ENCODE data around the gene CAST.

CAST gene

GRCh38 chr5:96706433-96707111, 44.4 kb downstream of the CAST start:
- no peak for DNase-seq (ENCODE audit: low read depth)
- TF ChIP-seq CTCF (IDR thresholded peaks at IDR 0.05; ENCODE audit: low read depth, low read length, missing control alignments), result no peak

GRCh38 chr5:96708600-96708999, 46.4 kb downstream of the CAST start:
- DNase-seq (ENCODE audit: low read depth), result no peak
- TF ChIP-seq CTCF (IDR thresholded peaks at IDR 0.05; ENCODE audit: low read depth, low read length, missing control alignments), result no peak
- H3K4me3 ChIP-seq (ENCODE audit: low read depth, low read length), result no peak overlapping the region

More at GRCh38 chr5:96706433-96707111, 44.4 kb downstream of the CAST start:
- H3K4me3 ChIP-seq (ENCODE audit: low read depth, low read length), result no peak overlapping the region

- DNase-seq (ENCODE audit: low read depth), result no peak
- no peak overlapping the region for H3K4me3 ChIP-seq (ENCODE audit: low read depth, low read length)
- TF ChIP-seq CTCF (IDR thresholded peaks at IDR 0.05; ENCODE audit: low read depth, low read length, missing control alignments), result no peak
These were observed 47.1 kb downstream of the CAST start for GRCh38 chr5:96709152-96709821.

- TF ChIP-seq CTCF (IDR thresholded peaks at IDR 0.05; ENCODE audit: low read depth, low read length, missing control alignments), result no peak
- DNase-seq (ENCODE audit: low read depth), result no peak
- no peak overlapping the region for H3K4me3 ChIP-seq (ENCODE audit: low read depth, low read length)
These were observed 50.0 kb downstream of the CAST start for GRCh38 chr5:96712100-96712746.

GRCh38 chr5:96714450-96714849, 52.3 kb downstream of the CAST start:
- no peak for TF ChIP-seq CTCF (IDR thresholded peaks at IDR 0.05; ENCODE audit: low read depth, low read length, missing control alignments)
- no peak overlapping the region for H3K4me3 ChIP-seq (ENCODE audit: low read depth, low read length)
- DNase-seq (ENCODE audit: low read depth), result no peak

GRCh38 chr5:96714951-96715451, 52.8 kb downstream of the CAST start:
- TF ChIP-seq CTCF (IDR thresholded peaks at IDR 0.05; ENCODE audit: low read depth, low read length, missing control alignments), result no peak
- no peak overlapping the region for H3K4me3 ChIP-seq (ENCODE audit: low read depth, low read length)
- DNase-seq (ENCODE audit: low read depth), result no peak

Measured in GM12864 (cell line).